ENCODE results near the gene ACAP3.

The ACAP3 gene

DNA sequence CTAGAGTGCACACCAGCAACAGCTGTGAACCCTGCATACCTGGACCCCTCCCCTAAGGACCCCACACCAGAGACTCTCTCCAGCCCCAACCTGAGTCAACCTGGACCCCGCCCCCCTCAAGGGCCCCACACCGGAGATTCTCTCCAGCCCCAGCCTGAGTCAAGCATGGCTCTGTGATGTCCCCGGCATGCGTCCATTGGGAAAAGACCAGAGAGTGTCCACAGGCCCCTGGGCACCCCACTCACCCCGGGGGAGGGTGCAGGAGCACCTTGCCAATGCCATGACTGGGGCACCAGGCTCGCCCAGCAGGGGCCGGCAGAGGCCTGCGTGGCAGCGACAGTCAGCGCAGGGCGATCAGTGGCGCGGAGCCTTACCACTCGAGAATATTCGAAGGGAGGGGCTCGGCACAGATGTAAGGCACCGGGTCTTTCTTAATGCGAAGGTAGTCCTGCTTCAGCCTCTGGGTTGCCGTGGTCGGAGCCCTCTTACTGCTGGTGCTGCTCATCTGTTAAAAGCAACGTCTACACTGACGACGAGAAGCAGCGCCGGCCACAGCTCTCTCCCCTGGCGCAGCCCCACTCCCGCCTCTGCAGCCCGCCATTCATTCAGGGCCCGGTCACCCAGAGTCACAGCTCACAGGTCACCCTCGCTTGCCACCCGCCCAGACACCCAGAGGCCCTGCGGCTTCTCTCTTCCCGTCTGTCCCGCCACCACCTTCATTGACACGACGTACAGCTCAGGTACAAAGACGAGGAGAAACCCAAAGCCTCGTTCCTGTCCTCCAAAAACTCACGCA lies 40.0 kb downstream of the ACAP3 start:
- TF ChIP-seq, protein P1, sequence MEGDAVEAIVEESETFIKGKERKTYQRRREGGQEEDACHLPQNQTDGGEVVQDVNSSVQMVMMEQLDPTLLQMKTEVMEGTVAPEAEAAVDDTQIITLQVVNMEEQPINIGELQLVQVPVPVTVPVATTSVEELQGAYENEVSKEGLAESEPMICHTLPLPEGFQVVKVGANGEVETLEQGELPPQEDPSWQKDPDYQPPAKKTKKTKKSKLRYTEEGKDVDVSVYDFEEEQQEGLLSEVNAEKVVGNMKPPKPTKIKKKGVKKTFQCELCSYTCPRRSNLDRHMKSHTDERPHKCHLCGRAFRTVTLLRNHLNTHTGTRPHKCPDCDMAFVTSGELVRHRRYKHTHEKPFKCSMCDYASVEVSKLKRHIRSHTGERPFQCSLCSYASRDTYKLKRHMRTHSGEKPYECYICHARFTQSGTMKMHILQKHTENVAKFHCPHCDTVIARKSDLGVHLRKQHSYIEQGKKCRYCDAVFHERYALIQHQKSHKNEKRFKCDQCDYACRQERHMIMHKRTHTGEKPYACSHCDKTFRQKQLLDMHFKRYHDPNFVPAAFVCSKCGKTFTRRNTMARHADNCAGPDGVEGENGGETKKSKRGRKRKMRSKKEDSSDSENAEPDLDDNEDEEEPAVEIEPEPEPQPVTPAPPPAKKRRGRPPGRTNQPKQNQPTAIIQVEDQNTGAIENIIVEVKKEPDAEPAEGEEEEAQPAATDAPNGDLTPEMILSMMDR (IDR thresholded peaks at IDR 0.05; ENCODE audit: insufficient read depth, low read length, poor library complexity, severe bottlenecking): no peak
- Histone ChIP-seq H3K27me3 (replicated peaks; ENCODE audit: control insufficient read depth, insufficient read depth, low read length) (no peaks in the 10 kb centered on the region), H3K4me3 (replicated peaks; ENCODE audit: low read depth, low read length) (no peak overlapping the region), H3K36me3 (ENCODE audit: control insufficient read depth, insufficient read depth, low read length) (peaks cover 24% of the 10 kb centered on the region)
- no peak for DNase-seq (ENCODE audit: extremely low read depth, insufficient read length)

DNA sequence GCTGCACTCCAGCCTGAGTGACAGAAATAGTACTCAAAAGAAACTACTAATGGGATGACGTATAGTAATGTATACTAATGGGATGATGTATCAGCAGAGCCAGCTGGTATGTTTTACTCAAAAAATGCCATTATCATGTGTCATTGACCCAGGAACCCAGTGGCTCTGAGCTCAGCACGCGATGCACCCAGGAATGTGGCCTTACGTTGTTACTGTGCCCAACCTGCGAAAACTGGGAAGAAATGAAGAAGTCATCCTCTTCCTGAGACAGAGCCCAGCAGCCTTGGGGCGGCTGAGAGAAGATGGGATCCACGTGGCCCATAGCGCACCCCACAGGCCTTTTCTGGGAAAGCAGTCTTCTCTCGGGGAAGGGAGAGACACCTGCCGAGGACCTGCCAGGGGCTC lies 42.9 kb downstream of the ACAP3 start:
- TF ChIP-seq, protein P1 (IDR thresholded peaks at IDR 0.05; ENCODE audit: insufficient read depth, low read length, poor library complexity, severe bottlenecking): peak; percentile 8
- DNase-seq (ENCODE audit: extremely low read depth, insufficient read length): no peak
- H3K4me3 ChIP-seq (replicated peaks; ENCODE audit: low read depth, low read length): no peak overlapping the region
- H3K36me3 ChIP-seq (ENCODE audit: control insufficient read depth, insufficient read depth, low read length): peaks cover 40% of the 10 kb centered on the region
- H3K27me3 ChIP-seq (replicated peaks; ENCODE audit: control insufficient read depth, insufficient read depth, low read length): no peaks in the 10 kb centered on the region

DNA sequence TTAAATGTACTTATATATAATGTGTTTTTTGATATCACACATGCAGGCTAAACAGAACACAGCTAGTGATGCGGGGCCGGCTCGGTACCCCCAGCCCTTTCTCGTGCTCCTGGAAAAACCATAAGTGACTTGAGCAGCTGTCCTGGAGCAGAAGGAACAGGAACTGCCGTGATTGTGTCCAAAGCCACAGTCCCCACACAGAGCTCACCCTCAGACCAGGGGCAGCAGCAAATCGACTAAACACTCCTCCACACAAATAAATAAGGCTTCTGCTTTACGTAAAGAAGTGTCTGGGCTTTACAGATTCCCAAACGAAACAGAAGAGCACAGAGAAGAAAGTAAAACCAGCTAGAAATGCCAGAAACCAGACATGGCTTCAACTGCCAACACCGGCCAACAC lies 43.7 kb downstream of the ACAP3 start:
- Histone ChIP-seq H3K36me3 (ENCODE audit: control insufficient read depth, insufficient read depth, low read length) (peaks cover 45% of the 10 kb centered on the region), H3K4me3 (replicated peaks; ENCODE audit: low read depth, low read length) (no peak overlapping the region), H3K27me3 (replicated peaks; ENCODE audit: control insufficient read depth, insufficient read depth, low read length) (no peaks in the 10 kb centered on the region)
- DNase-seq (ENCODE audit: extremely low read depth, insufficient read length): no peak
- TF ChIP-seq, protein P1 (IDR thresholded peaks at IDR 0.05; ENCODE audit: insufficient read depth, low read length, poor library complexity, severe bottlenecking): no peak

DNA sequence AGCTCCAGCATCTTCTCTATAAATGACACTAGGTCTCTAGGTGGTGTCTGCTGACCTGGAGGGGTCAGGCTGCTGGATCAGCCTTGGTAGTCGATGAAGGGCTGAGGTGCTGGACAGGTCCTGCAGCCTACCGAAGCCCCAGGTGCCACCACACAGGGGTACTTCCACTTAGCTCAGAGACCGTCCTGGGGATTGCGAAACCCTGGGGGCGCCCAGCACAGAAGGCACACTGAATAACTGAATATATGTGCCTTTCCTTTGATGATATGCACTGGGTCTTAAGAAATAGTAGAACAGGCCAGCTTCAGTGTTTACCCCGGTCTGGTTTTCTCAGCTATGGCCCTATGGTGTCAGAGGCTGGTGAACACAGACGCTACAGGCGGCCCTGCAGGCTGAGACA lies 45.0 kb downstream of the ACAP3 start:
- H3K36me3 ChIP-seq (ENCODE audit: control insufficient read depth, insufficient read depth, low read length): peaks cover 47% of the 10 kb centered on the region
- no peak overlapping the region for H3K4me3 ChIP-seq (replicated peaks; ENCODE audit: low read depth, low read length)
- TF ChIP-seq, protein P1 (IDR thresholded peaks at IDR 0.05; ENCODE audit: insufficient read depth, low read length, poor library complexity, severe bottlenecking): no peak
- H3K27me3 ChIP-seq (replicated peaks; ENCODE audit: control insufficient read depth, insufficient read depth, low read length): no peaks in the 10 kb centered on the region
- no peak for DNase-seq (ENCODE audit: extremely low read depth, insufficient read length)

DNA sequence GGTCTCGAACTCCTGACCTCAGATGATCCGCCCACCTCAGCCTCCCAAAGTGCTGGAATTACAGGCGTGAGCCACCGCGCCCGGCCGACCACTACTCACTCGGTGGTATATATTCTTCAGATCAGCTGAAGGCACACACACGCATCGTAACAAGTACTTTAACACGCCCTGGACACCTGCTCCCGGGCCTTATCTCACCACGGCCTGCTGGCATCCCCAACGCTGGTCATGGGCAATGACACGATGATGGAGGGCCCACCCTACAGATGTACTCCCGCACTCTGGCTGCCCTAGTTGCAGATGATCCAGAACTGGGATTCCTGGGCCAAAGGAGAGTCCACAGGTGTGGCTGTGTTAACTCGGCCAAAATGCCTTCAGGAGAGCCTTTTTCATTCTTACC lies 45.7 kb downstream of the ACAP3 start:
- DNase-seq (ENCODE audit: extremely low read depth, insufficient read length): no peak
- TF ChIP-seq, protein P1 (IDR thresholded peaks at IDR 0.05; ENCODE audit: insufficient read depth, low read length, poor library complexity, severe bottlenecking): no peak
- no peak overlapping the region for H3K4me3 ChIP-seq (replicated peaks; ENCODE audit: low read depth, low read length)
- H3K27me3 ChIP-seq (replicated peaks; ENCODE audit: control insufficient read depth, insufficient read depth, low read length): no peaks in the 10 kb centered on the region
- peaks cover 42% of the 10 kb centered on the region for H3K36me3 ChIP-seq (ENCODE audit: control insufficient read depth, insufficient read depth, low read length)
